ENCODE measurements around the gene KCNJ11.

Gene KCNJ11

DNA sequence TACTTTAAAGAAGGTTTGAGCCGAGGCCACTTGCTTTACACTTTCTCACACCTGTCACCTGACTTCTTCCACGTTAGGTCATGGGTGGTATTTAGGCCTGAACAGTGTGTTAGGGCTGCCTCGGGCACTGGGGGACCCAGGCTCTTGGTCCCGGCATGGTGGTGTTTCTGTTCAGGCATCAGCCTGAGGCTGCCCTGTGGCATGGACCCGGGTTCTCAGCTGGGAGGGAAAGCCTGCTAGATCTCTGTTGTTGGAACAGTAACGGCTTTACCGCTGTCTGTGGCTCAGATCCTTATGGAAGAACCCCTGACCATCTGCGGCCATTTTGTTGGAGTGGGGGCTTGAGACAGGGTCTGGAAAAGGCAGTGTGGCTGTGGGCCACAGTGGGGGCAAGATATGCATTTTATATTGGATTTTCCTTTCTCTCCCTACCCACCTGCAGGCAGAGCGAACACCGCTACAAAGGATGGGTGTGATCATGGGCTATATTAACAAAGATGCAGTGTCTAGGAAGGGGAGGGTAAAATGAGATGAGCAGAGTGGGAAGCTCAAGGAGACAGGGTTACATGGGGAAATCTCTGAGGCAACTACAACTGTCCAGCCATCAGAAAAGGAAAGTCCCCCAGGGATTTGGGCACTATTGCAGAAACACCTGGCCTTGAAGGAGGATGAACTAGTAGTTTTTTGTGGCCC is 1.6 kb upstream of the KCNJ11 start:
- no peak for DNase-seq (ENCODE audit: low spot score)

DNA sequence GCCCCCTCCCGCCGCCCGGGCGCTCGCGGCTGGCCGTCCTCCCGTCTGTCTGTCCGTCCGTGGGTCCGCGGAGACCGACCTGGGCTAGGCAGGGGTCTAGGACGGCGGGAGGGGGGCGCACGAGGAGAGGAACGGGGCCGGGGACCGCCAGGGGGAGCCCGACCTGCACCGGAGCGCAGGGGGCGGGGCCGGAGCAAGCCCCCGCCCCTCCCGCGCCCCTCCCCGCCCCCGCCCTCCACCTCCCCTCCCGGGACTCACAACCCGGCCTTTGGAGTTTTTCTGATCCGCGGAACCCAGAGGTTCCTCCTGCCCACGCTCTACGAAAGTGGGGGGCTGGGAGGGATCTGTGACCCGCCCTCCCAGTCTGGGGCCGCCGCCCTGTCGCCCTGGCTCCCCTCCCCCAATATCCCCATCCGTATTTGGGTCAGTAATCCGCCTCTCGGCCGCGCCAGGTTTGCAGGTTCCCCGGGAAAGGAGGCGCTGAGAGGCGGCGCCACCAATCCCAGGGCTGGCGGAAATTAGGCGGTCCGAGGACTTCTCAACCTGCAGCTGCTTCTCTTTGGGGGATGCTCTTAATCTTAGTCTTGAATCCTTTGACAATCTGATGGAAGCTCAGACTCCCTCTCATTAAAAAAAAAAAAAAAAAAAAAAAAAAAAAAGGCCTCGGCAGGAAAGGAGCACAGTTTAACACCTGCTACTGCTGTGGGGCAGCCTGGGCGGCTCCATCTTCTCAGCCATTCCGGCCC is 925 bp upstream of the KCNJ11 start:
- peak; percentile 65 for DNase-seq (ENCODE audit: low spot score)

DNA sequence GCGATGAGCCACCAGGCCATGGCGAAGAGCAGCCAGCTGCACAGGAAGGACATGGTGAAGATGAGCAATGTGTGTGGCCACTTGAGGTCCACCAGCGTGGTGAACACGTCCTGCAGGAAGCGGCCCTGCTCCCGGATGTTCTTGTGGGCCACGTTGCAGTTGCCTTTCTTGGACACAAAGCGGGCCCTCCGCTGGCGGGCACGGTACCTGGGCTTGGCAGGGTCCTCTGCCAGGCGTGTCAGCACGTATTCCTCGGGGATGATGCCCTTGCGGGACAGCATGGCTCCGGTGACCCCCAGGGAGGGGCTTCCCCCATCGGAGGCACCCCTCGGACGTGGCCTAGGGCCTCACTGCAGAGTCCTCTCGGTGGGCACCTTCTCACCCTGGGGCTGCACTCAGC is 648 bp downstream of the KCNJ11 start:
- no peak for DNase-seq (ENCODE audit: low spot score)

DNA sequence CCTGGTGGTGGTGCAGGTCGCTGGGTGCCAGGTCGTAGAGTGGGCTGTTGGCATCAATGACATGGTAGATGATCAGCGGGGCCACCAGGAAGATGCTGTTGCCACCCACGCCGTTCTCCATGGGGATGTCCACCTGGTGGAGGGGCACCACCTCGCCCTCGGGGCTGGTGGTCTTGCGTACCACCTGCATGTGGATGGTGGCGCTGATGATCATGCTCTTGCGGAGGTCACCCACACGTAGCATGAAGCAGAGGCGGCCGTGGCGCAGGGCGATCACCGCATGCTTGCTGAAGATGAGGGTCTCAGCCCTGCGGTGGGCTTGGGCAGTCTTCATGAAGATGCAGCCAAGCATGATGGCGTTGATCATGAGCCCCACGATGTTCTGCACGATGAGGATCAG is 1.2 kb downstream of the KCNJ11 start:
- DNase-seq (ENCODE audit: low spot score), result no peak

DNA sequence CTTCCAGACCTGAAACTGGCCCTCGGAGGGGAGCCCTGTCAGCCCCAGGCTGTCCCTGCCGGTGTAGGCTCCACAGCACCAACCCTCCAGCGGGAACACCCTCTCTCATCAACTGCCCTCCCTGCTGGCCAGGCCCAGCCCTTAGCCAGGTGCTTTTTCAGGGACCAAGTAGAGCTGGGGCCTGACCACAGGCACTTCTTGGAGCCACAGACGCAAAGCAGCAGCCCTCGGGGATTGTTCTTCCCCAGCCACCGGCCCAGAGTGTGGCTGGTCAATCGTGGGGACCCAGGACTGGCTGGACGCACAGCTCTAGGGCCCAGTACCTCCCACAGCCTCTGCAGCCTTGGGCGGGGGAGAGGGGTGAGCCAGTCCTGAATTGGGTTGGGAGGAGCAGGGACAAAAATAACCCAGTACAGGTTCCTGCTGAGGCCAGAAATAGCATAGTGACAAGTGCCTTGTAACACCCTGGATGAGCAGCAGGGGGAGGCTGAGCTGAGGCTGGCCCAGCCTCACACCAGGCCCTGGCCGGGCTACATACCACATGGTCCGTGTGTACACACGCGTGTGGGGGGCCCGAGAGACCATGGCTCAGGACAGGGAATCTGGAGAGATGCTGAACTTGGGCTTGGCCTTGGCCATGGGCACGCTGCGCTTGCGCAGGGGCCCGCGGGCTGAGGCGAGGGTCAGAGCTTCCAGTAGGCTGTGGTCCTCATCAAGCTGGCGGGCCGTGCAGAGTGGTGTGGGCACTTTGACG is 2.0 kb downstream of the KCNJ11 start:
- peak; percentile 65 for DNase-seq (ENCODE audit: low spot score)

DNA sequence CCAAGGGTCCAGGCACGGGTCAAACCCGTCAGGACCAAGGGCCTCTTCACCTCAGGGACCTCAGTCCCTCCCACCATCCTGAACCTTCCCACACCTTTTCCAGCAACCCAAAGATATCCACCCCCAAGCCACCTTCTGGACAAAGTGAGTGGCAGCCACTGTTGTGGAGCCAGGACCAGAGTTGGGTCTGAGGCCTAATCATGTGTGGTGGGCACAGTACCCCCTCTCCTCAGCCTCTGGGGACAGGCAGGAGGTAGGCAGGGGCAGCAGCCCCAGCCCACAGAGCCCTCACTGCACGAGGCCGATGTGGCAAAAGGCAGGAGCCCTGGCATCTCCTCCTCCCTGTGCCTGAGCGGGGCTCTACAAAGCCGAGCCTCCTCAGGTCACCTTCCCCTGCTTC is 2.5 kb downstream of the KCNJ11 start:
- no peak for DNase-seq (ENCODE audit: low spot score)

DNA sequence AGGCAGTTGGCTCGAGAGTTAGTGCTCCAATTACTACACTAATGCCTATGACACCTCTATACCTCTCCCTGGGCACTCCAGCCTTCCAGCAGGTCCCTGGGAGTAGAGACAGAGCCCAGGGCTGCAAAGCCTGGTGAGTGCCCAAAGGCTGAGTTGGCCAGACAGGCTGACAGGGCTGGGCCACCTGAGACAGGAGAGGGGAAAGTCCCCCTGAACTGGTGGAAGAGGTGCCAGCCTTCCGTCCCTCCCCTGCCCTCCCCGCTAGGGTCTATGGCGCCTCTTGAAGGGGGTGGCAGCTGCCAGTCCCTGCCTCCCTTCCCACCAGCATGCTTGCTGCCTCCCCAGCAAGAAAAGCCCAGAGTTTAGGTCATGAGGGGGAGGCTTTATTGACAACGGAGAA is 3.0 kb downstream of the KCNJ11 start:
- no peak for DNase-seq (ENCODE audit: low spot score)

DNA sequence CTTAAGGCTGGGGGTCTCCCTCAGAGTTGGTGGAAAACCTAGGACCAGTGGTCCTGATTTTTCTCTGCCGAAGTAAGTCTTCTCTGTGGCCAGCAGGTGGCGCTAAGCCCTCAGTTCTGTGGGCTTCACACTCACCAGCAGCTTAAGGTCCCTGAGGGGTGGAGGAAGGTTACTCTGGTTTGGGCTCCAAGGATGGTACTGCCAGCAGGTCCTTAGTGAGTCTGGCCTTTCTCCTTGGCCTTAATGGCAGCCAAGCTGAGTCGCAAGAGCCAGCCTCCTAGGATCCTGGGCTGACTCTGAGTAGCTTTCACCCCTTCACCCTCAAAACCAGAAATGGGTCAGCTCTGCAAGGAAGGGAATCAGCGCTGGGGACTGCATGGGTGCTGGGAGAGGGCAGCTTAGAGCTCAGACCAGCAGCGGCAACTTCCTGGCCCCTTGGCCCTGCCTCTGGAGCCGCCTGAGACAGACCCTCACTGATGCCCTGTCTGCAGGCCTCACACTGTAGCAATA is 4.4 kb downstream of the KCNJ11 start:
- peak; percentile 68 for DNase-seq (ENCODE audit: low spot score)

DNA sequence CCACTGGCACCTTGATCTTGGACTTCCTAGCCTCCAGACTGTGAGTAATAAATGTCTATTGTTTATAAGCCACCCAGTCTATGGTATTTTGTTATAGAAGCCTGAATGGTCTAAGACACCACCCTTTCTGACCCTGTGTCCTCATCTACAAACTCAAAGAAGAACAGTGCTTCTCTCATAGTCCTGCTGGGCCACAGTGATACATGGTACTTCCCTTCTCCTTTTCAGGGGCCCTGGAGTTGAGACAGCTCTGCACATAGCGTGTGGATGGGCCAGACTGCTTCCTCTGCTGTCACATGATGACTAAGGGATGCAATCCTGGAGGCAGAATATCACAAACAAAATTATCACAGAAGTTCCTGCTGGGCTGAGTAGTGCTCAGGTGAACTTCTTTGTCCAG is 5.0 kb downstream of the KCNJ11 start:
- DNase-seq (ENCODE audit: low spot score), result no peak

DNA sequence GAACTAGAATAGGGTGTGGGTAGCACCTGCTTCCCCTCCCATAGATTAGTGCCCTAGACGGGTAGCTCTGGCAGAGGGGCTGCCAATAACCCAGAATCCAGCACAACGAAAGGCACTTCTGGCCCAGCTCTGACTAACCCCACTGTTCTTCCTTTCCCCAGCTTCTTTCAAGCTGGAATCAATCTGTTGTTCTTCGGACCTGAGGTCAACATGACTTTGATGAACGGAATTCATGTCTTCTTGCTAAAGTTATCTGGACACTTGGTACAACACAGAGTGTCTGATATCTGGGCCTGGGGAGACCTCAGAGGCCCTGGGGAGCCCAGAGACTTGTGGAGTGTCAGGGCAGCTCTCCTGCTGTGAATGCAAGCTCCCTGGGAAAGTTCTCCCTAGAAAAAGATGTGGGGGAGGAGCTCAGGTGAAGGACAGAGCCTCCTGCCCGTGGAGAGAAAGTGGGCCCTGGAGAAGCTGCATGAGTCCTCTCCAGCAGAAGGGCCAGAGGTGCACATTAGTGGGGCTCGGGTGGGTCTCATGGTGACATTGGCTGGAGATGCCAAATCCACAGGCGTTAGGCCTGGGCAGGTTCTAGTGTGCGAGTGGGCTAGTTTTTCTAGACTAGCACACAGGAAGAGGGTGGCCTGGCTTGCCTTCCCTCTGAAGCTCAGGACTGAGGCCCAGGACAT is 6.3 kb downstream of the KCNJ11 start:
- DNase-seq (ENCODE audit: low spot score), result no peak

DNA sequence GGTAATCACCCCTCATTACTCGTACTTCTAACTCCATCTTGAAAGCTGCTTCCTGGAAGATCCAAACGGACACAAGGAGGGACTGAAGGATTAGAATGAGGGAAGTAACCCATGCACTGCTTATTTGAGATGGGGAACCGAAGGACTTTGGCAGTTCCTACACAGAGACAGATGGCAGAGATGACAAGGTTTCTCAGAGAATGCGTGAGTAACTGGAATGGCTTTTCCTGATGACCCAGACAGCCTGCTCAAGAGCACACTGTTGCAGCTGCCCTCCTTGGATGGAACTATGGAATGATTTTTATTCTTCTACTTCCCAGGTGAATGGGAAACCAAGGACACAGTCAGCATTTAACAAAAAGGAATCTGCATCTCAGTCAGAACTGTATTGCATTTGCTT is 7.3 kb downstream of the KCNJ11 start:
- peak; percentile 24 for DNase-seq (ENCODE audit: low spot score)

DNA sequence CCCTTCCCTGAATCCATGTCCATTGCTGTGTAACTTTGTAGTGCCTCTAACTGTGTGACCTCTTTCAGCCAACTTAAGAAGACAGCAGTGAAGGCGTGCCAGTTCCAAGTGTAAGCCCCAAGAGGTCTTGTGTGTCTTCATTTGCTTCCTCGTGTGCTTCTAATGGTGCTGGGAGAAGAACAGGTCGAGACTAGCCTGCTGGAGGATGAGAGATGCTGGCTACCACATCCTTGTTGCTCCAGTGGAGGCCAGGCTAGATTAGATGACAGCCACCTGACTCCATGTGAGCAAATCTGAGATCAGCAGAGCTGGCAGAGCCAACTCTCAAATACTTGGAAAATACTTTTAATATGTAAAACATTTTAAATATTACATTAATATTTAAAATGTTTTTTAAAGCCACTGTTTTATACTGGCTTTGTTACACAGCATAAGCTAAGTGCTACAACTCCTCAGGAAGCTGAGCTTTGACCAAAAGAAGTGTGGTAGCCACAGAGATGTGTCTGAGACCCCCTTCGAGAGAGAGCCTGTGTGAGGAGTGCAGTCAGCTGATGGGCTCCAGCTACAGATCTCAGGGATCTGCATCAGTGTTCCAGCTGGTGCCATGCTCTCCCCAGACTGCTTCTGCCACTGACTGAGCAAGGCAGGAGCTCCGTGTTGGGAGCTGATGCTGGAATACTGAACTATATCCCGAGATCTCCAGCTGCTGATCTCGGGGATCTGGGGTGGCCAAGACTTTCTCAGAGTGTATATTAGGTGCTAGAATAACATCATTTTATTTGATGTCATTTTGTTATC is 8.9 kb downstream of the KCNJ11 start:
- no peak for DNase-seq (ENCODE audit: low spot score)

DNA sequence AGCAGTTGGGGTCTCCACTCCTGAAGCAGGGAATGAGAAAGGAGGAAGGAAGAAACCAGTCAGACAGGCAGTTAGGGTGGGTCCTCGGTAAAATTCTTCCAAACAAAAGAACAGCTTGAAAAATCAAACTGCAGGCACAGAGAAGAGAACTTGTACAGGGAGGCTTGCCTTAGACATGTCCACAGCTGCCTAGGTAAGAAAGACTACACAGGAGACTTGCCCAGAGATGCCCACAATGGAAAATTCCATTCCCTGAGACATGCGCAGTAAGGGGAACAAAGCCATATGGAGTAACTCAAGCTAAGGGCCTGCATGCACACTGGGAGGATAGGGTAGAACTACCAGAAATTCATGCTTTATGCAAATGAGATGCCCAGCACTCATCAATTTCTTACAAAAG is 9.8 kb downstream of the KCNJ11 start:
- no peak for DNase-seq (ENCODE audit: low spot score)

DNA sequence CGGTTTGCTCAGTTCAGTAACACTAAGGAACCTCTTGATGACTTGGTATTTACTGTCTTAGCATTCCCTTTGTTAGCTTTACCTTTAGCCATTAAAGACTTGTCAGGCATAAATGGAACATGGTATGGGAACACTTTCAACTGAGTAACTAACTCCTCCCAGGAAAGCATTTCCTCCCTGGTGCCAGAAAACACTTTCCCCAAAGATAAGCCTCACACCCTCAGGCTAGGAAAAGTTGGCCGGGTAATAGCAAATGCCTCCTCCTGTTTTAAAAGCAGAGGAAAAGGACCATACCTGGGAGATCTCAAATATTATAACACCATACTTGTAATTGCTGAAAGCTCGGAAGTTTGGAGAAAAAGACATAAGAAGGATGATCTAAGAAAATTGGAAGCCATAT is 12.0 kb downstream of the KCNJ11 start:
- DNase-seq (ENCODE audit: low spot score), result no peak

DNA sequence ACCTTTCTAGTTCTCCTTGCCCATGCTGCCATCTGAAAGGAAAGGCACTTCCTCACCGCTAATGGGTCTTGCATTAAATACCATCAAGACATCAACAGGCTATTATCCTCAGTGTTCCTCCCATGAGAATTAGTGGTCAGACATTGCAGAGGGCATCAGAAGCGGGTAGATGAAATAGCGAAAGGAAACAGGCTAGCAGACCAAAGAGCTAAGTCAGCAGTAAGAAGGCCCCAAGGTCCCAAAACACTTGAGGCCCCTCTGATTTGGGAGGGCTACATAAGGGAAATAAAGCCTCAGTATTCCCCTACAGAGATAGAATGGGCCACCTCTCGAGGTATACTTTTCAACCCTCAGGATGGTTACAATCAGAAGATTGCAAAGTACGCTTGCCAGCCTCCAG is 12.9 kb downstream of the KCNJ11 start:
- DNase-seq (ENCODE audit: low spot score), result no peak

DNA sequence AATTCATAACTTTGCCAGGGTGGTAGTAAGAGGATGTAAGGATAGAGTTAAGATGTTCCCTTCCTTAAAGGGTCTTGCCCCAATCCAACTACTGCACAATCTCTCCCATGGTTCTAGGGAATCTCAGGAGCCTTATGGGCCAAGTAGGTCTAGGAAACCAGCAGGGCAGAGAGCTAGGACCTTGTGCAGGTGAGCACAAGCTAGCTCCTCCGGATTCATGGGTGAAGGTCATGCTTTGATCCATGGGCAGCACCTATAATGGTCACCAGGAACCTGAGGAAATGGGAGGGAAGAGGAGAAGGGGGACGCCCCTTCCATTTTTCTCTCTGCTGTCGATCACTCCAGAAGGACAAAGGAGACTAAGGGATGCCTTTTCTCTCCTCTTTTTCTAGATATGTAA is 16.8 kb downstream of the KCNJ11 start:
- DNase-seq (ENCODE audit: low spot score), result no peak

DNA sequence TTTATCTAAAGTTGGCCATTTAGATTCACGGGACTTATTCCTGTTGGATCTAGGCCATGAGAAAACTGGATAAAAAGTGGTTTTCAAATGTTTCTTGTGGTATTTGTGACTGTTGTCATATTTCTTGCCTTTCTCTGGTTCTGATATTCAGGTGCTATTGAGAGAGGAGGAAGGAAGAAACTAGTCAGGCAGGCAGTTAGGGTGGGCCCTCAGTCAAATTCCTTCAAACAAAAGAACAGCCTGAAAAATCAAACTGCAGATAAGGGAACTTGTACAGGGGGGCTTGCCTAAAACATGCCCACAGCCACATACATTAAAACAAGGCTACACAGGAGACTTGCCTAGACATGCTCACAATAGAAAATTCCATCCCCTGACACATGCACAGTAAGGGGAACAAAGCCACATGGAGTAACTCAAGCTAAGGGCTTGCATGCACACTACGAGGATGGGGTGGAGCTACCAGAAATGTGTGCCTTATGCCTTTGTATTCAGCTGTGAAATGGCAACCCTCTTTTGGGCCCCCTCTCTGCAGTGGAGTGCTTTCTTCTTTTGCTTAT is 18.7 kb downstream of the KCNJ11 start:
- no peak for DNase-seq (ENCODE audit: low spot score)

DNA sequence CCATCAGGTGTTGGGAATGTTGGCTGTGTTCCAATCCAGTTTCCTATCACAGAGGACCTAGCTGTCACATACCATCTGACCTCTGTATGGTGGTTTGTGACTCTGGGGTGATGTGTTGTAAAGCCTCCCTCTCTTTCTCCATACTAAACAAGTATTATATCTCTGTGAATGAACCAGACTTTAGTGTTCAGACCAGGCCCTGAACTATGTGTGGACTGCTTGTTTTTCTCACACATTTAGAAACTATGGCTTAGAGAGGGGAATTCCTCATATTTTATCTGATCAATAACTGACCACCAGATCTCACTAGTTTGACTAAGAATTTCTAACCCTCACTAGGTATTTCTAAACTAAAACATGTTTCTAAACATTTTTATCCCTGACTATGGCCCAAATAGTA is 19.4 kb downstream of the KCNJ11 start:
- DNase-seq (ENCODE audit: low spot score), result no peak

DNA sequence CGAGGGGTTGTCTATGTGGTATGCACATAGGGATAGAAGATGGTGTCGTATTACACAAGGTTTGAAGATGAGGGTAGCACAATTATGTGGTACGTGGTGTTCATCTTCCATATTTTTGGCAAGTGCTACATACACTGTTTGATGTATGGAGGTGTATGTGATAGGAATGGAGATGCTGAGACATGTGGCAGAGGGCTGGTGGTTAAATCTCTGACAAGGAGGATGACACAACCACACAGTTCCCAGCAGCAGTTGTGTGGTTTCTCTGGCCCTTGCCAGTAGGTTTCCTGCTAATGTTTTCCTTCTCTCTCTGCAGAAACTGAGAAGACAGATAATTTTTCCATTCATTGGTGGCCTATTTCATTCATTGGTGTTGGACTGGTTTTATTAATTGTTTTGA is 19.9 kb downstream of the KCNJ11 start:
- no peak for DNase-seq (ENCODE audit: low spot score)

DNA sequence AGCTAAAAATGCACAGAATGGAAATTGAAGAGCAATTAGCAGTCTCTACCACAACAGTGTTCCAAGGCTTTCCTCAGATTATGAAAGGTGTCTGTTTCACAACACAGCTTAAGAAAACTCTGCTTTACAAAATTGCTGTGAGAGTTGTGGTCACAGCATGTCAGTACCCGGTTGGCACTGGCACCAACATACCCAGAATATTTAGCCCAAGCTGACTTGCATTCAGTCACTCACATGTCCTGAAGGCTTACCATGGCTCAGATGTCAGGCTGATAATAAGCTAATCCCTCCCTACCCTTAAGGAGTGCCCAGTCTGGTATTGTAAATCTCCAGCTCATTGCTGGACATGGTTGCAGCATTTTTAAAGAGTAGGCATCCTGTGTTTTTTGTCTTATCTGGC is 22.0 kb downstream of the KCNJ11 start:
- no peak for DNase-seq (ENCODE audit: low spot score)

DNA sequence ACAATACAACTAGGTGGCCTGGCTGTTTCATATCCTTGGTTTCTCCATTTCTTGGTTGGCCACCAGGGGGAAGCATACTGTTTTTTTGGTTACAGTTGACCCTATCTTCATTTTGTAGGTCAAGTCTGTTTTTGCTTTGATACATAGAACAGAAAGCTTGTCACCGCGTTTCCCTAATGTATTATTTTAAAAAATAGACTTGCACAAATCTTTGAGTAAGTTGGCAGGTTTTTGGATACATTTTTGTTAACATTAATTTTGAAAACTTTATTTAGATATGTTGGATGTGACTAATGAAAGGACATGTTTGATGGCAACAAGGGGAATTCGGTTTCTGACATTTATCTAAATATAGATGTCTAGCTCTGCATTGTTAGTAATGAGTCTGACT is 33.9 kb downstream of the KCNJ11 start:
- DNase-seq (ENCODE audit: low spot score), result peak; percentile 77

Measured in AG08395 (cell line).